Fibroblast of skin of abdomen (primary cell): ENCODE data around the gene NCK2.

Experiments
- DNase-seq: peaks from one replicate; pipeline ENCODE4 v3.0.0-alpha.2; 2013

Gene NCK2

GRCh38 chr2:105928563-105928962 lies 183.9 kb downstream of the NCK2 start:
- no peak for DNase-seq

GRCh38 chr2:105929516-105929915 lies 184.8 kb downstream of the NCK2 start:
- DNase-seq: no peak

GRCh38 chr2:105932582-105932981 lies 187.9 kb downstream of the NCK2 start:
- no peak for DNase-seq

- DNase-seq: no peak
These were observed 189.2 kb downstream of the NCK2 start for GRCh38 chr2:105933906-105934305.

GRCh38 chr2:105934467-105934866 lies 189.8 kb downstream of the NCK2 start:
- no peak for DNase-seq

- DNase-seq: no peak
These were observed 190.4 kb downstream of the NCK2 start for GRCh38 chr2:105935063-105935462.

GRCh38 chr2:105936954-105937353 lies 192.2 kb downstream of the NCK2 start:
- no peak for DNase-seq

GRCh38 chr2:105937498-105938097 lies 192.9 kb downstream of the NCK2 start:
- DNase-seq: no peak
